22Rv1 (cell line): Measurements from ENCODE around the gene CDK11B.

Experiments
- ZFX ChIP-seq: fragments of 450-650 bp; IDR thresholded peaks from 2 replicates; pipeline ENCODE4 v1.6.1; 2017; ENCODE audit warnings: antibody characterized with exemption, borderline replicate concordance
- TF ChIP-seq, protein P1 (sequence below): fragments of 450-650 bp; IDR thresholded peaks from 2 replicates; pipeline ENCODE4 v1.5.1; 2017; ENCODE audit warnings: mild to moderate bottlenecking

GRCh38 chr1:1599030-1599934 is 59.5 kb downstream of the CDK11B start:
- TF ChIP-seq, protein P1, sequence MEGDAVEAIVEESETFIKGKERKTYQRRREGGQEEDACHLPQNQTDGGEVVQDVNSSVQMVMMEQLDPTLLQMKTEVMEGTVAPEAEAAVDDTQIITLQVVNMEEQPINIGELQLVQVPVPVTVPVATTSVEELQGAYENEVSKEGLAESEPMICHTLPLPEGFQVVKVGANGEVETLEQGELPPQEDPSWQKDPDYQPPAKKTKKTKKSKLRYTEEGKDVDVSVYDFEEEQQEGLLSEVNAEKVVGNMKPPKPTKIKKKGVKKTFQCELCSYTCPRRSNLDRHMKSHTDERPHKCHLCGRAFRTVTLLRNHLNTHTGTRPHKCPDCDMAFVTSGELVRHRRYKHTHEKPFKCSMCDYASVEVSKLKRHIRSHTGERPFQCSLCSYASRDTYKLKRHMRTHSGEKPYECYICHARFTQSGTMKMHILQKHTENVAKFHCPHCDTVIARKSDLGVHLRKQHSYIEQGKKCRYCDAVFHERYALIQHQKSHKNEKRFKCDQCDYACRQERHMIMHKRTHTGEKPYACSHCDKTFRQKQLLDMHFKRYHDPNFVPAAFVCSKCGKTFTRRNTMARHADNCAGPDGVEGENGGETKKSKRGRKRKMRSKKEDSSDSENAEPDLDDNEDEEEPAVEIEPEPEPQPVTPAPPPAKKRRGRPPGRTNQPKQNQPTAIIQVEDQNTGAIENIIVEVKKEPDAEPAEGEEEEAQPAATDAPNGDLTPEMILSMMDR: peak; percentile 51
- TF ChIP-seq ZFX: no peak
